ENCODE results near the gene TTC7B. TPM values are rescaled to one million over a fixed set of nuclear protein-coding genes. Genes with fewer than 3 reads are reported as not detected.

Gene TTC7B
- total and polyA plus RNA-seq, 10 of the 15 experiments (the other 5 are each of a cell fraction or from before 2014, with no cell fraction given), result under 0.01 to 1.1 (median 0.26) TPM; not detected in 2

DNA sequence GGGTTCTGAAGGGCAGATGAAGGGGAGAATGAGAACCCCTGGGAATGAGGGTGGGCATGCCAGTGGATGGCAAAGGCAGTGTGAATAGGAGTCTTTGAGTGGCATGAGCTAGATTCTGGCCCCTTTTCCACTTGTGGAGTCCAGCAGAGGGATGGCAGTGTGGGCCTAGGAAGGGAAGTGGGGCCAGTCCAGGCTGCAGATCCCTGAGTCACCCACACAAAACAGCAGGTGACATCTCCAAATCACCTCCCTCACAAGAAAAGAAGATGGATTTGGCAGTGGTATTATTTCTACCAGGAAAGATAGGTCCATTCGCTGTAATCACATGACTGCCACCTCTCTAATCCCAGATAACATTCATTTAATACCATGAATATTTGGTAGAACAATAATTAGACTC, 151.3 kb downstream of the TTC7B start:
- Histone ChIP-seq H3K4me1 (ENCODE audit: control insufficient read depth, insufficient read depth, low read length) (no peaks in the 10 kb centered on the region), H3K79me2 (ENCODE audit: control insufficient read depth, insufficient read depth, low read length) (no peaks in the 10 kb centered on the region), H4K20me1 (ENCODE audit: control insufficient read depth, insufficient read depth) (no peaks in the 10 kb centered on the region), H2AFZ (ENCODE audit: control insufficient read depth, low read depth, low read length) (no peak overlapping the region), H3K27me3 (replicated peaks in 1 of 2; ENCODE audit: control insufficient read depth in 2 of 2, insufficient read depth in 2 of 2, low read length in 1 of 2) (no peaks in the 10 kb centered on the region), H3K36me3 (ENCODE audit: control insufficient read depth in 2 of 2, insufficient read depth in 2 of 2, low read length in 1 of 2) (no peaks in the 10 kb centered on the region), H3K27ac (ENCODE audit: control insufficient read depth, insufficient read depth) (no peak overlapping the region), H3K4me3 (no peak overlapping the region), H3K9ac (ENCODE audit: control insufficient read depth, insufficient read depth, low read length) (no peak overlapping the region), H3K4me2 (ENCODE audit: control insufficient read depth, insufficient read depth) (no peak overlapping the region), H3K9me3 (replicated peaks; ENCODE audit: control insufficient read depth, insufficient read depth, low read length) (no peaks in the 10 kb centered on the region)
- ATAC-seq, result no peak
- intact Hi-C loops (cut with micrococcal nuclease; ENCODE audit: unreplicated experiment) (no loop called here), in situ Hi-C loops (cut with MboI) (no loop called here)
- SMC1A ChIA-PET (ENCODE audit: uncharacterized antibody, unreplicated experiment), result interaction anchor here (1.2 kb wide), 1 partner anchor 16 kb away, joined by 4 read pairs; no protein-coding TSS in a partner anchor
- no peak for TF ChIP-seq ZNF274 (IDR thresholded peaks at IDR 0.05; ENCODE audit: insufficient read depth, insufficient read length)
- TF ChIP-seq, protein P1, sequence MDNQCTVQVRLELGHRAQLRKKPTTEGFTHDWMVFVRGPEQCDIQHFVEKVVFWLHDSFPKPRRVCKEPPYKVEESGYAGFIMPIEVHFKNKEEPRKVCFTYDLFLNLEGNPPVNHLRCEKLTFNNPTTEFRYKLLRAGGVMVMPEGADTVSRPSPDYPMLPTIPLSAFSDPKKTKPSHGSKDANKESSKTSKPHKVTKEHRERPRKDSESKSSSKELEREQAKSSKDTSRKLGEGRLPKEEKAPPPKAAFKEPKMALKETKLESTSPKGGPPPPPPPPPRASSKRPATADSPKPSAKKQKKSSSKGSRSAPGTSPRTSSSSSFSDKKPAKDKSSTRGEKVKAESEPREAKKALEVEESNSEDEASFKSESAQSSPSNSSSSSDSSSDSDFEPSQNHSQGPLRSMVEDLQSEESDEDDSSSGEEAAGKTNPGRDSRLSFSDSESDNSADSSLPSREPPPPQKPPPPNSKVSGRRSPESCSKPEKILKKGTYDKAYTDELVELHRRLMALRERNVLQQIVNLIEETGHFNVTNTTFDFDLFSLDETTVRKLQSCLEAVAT (IDR thresholded peaks at IDR 0.05), result no peak
- no peak for TF ChIP-seq CHD1 (IDR thresholded peaks at IDR 0.05; ENCODE audit: low read depth, low read length)
- no peak for TF ChIP-seq SPI1 (IDR thresholded peaks at IDR 0.05; ENCODE audit: borderline replicate concordance, insufficient read depth, low read depth, low read length)
- no peak for TF ChIP-seq STAT1 (conservative IDR thresholded peaks at IDR 0.05)
- TF ChIP-seq POLR2AphosphoS5 (IDR thresholded peaks at IDR 0.05; ENCODE audit: low read length), result no peak
- FAIRE-seq, result no peak
- WGBS (ENCODE audit: insufficient coverage, insufficient replicate concordance, low lambda C conversion rate, missing lambda C conversion rate), result 0% methylated on average over 1 of the region's 1 CpG
- CTCF ChIA-PET, result interaction anchor here (0.9 kb wide), 1 partner anchor 33 kb away, joined by 3 read pairs; no protein-coding TSS in a partner anchor
- RAD21 ChIA-PET (ENCODE audit: unreplicated experiment), result no interaction called here
- DNase-seq (ENCODE audit: low read depth, low spot score), result no peak
- POLR2A ChIA-PET, result no interaction called here
- no TSS peak for BruUV-seq (replicated peaks)

DNA sequence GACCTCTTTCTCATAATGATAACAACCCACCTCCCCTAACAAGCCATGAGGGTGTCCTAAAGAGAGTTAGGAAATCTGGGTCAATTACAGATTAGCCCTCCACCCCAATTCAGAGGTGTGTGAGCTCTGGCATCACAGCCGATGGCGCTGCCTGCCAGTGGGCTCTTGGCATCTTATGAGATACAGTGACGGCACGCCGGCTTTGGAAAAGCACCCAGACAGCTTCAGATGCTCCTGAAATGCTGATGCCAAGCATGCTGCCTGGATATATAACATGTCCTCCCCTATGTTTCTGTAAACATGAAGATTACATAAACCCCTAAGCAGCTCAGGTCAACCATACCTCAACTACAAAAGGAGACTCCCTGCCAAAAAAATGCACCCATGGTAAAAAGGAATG, 152.6 kb downstream of the TTC7B start:
- Histone ChIP-seq H3K4me3 (no peak overlapping the region), H3K4me1 (ENCODE audit: control insufficient read depth, insufficient read depth, low read length) (no peaks in the 10 kb centered on the region), H3K4me2 (ENCODE audit: control insufficient read depth, insufficient read depth) (no peak overlapping the region), H3K27me3 (replicated peaks in 1 of 2; ENCODE audit: control insufficient read depth in 2 of 2, insufficient read depth in 2 of 2, low read length in 1 of 2) (no peaks in the 10 kb centered on the region; a peak in 1 of 4 replicates), H3K9ac (ENCODE audit: control insufficient read depth, insufficient read depth, low read length) (no peak overlapping the region), H4K20me1 (ENCODE audit: control insufficient read depth, insufficient read depth) (no peaks in the 10 kb centered on the region), H3K9me3 (replicated peaks; ENCODE audit: control insufficient read depth, insufficient read depth, low read length) (no peaks in the 10 kb centered on the region), H3K27ac (ENCODE audit: control insufficient read depth, insufficient read depth) (no peak overlapping the region), H3K36me3 (ENCODE audit: control insufficient read depth in 2 of 2, insufficient read depth in 2 of 2, low read length in 1 of 2) (no peaks in the 10 kb centered on the region), H3K79me2 (ENCODE audit: control insufficient read depth, insufficient read depth, low read length) (no peaks in the 10 kb centered on the region), H2AFZ (ENCODE audit: control insufficient read depth, low read depth, low read length) (no peak overlapping the region)
- DNase-seq (ENCODE audit: low read depth, low spot score) (no peak), ATAC-seq (no peak), FAIRE-seq (no peak)
- POLR2A ChIA-PET, result no interaction called here
- CTCF ChIA-PET, result no interaction called here
- in situ Hi-C loops (cut with MboI), result no loop called here
- RAD21 ChIA-PET (ENCODE audit: unreplicated experiment), result no interaction called here
- intact Hi-C loops (cut with micrococcal nuclease; ENCODE audit: unreplicated experiment), result no loop called here
- no TSS peak for BruUV-seq (replicated peaks)
- SMC1A ChIA-PET (ENCODE audit: uncharacterized antibody, unreplicated experiment), result no interaction called here
- TF ChIP-seq NFIC (IDR thresholded peaks at IDR 0.05; ENCODE audit: low read depth, low read length) (no peak), NFYB (IDR thresholded peaks at IDR 0.05; ENCODE audit: insufficient read depth, low read depth, low read length) (no peak), HDAC6 (IDR thresholded peaks at IDR 0.05; ENCODE audit: unreplicated experiment) (no peak), EZH2 (IDR thresholded peaks at IDR 0.05; ENCODE audit: borderline replicate concordance, control insufficient read depth, low read depth, low read length) (no peak), SREBF2 (IDR thresholded peaks at IDR 0.05; ENCODE audit: low read length) (no peak), NR2C1 (IDR thresholded peaks at IDR 0.05) (no peak), EED (IDR thresholded peaks at IDR 0.05; ENCODE audit: low read depth) (no peak)
- 75% methylated on average over 5 of the region's 5 CpGs for whole genome bisulfite sequencing (ENCODE audit: insufficient coverage, insufficient replicate concordance, low lambda C conversion rate, missing lambda C conversion rate)
